Fibroblast of gingiva (primary cell): ENCODE data around the gene KLHL11.
"Not testable (repeated sequence)": the region's sequence is repeated elsewhere in the genome, so short reads cannot be mapped to it uniquely, and the experiment has no call there.

Experiments used
- DNase-seq: peaks from one replicate; pipeline ENCODE4 v3.0.0-alpha.2; 2011; ENCODE audit warnings: low read depth

Gene KLHL11

GRCh38 chr17:41836550-41837196 is 28.6 kb downstream of the KLHL11 start:
- no peak for DNase-seq

GRCh38 chr17:41835800-41836549 is 29.2 kb downstream of the KLHL11 start, which contains the start of gene NT5C3B:
Gene NT5C3B (minus strand): TSS chr17:41836232. CDS start chr17:41836193, 39 bp downstream.
- peak; percentile 39 for DNase-seq

- no peak for DNase-seq
These were observed 29.9 kb downstream of the KLHL11 start for GRCh38 chr17:41835214-41835799.

DNA sequence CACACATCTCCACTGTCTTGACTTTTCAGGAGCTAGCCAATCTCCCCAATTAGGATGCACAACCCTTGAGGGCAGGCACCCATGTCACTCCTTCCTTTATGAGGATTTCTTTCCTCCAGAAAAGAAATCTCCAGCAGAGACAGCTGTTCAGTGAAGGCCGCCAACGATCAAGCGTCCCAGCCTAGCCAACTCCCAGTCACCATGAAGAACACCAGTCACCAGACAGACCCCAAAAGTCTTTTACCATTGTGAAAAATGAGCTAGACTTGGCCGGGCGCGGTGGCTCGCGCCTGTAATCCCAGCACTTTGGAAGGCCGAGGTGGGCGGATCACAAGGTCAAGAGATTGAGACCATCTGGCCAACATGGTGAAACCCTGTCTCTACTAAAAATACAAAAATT is 35.3 kb downstream of the KLHL11 start:
- not testable (repeated sequence) for DNase-seq

- no peak for DNase-seq
These were observed 39.9 kb downstream of the KLHL11 start for GRCh38 chr17:41825175-41825845.

GRCh38 chr17:41824086-41824485 is 41.1 kb downstream of the KLHL11 start:
- DNase-seq: peak; percentile 64

- no peak for DNase-seq
These were observed 41.6 kb downstream of the KLHL11 start for GRCh38 chr17:41823580-41823979.

DNA sequence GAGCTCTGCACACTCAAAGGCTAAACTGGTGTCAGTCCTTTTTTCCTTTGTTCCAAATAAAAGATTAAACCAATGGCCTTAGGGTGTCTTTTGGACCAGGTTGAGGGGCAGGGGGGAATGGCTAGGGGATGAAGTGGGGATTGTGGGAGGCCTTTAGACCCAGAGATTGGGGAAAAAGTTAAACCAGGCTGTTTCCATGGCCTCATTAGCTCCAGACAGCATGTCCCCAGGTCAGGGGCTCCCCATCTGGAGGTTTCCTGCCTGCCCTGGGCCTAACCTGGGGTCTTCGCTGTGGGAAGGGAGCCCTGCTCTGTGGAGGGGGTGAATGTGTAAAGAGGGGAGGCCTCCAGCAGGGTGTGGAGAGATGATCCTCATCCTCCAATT is 42.1 kb downstream of the KLHL11 start:
- DNase-seq: no peak

- DNase-seq: no peak
These were observed 42.7 kb downstream of the KLHL11 start for GRCh38 chr17:41822216-41823140.

GRCh38 chr17:41821776-41822175 is 43.4 kb downstream of the KLHL11 start:
- DNase-seq: no peak

DNA sequence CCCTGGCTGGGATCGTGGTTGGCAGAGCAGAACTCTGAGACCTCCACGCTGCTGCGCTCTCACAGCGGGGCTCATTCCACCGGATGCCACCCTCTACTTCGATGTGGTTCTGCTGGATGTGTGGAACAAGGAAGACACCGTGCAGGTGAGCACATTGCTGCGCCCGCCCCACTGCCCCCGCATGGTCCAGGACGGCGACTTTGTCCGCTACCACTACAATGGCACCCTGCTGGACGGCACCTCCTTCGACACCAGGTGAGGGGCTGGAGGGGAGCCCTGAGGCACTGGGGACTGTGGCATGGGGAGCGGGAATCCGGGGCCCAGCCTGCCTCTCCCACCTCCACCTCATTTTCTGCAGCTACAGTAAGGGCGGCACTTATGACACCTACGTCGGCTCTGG is 47.2 kb downstream of the KLHL11 start:
- DNase-seq: no peak

DNA sequence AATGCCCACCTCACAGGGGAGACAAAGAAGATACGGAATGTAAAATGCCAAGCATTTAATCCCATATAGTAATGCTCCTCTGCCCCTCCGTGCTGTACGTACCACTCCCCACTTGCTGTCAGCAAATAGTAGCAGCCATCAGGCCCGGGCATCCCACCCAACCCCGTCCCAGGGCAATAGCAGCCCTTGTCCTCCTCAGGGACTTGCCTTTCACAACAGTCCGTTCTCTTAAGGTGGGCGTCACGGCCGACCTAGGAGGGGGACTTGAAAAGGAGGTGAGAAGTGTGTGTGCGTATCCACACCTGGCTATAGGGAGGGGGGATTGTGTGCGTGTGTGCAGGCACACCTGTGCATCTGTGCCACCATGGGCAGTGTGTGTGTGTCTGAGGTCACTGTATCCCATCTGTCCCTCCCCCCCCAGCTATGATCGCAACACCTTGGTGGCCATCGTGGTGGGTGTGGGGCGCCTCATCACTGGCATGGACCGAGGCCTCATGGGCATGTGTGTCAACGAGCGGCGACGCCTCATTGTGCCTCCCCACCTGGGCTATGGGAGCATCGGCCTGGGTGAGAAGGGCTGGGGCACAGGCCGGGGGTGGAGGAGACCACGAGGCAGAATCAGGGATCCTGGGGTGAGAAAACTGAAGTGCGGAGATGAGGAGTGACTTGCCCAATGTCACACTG is 48.4 kb downstream of the KLHL11 start:
- DNase-seq: no peak

DNA sequence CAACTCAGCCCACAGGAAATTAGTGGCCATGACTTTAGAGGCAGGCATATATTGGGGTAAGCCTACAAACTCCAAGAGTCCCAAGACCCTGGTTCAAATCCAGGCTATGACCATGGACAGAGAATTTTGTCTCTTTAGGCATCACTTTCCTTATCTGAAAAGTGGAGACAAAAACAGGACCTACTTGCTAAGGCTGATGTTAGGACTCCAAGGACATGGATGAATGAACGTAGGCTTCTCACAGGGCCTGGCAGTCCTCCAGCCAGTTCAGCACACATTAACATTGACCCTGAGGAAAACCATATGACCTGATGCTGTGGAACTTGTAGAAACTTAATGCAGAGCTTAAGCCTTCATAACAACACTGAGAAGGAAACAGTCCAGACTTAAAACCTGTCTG is 51.0 kb downstream of the KLHL11 start:
- peak; percentile 64 for DNase-seq

GRCh38 chr17:41813699-41814124 is 51.5 kb downstream of the KLHL11 start:
- no peak for DNase-seq

GRCh38 chr17:41813152-41813680 is 52.0 kb downstream of the KLHL11 start:
- no peak for DNase-seq

DNA sequence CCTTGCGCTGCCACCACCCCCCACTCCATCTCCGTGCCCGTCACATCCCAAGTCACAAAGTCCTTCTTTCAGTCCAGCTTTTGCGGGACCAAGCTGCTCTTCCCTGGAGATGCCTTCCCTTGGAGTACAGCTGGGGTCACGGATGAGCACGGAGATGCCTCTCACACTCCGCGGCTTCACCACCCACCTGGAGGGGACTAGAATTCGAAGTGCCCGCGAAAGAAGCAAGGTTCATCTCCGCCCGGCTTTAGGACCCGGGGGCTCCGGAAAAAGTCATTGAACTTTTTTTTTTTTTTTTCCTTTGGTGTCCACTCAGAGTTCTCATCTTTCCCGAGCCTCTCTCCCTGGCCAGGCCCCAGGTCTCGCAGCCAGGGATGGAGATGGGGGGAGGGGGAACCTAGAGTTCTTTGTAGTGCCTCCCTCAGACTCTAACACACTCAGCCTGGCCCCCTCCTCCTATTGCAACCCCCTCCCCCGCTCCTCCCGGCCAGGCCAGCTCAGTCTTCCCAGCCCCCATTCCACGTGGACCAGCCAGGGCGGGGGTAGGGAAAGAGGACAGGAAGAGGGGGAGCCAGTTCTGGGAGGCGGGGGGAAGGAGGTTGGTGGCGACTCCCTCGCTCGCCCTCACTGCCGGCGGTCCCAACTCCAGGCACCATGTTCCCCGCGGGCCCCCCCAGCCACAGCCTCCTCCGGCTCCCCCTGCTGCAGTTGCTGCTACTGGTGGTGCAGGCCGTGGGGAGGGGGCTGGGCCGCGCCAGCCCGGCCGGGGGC is 52.7 kb downstream of the KLHL11 start, which contains the start of gene FKBP10:
Gene FKBP10, plus strand, starts transcription at position 624 of the 771 bp plus-strand sequence. Its CDS starts 31 bp downstream, at position 655.
- peak; percentile 80 for DNase-seq

DNA sequence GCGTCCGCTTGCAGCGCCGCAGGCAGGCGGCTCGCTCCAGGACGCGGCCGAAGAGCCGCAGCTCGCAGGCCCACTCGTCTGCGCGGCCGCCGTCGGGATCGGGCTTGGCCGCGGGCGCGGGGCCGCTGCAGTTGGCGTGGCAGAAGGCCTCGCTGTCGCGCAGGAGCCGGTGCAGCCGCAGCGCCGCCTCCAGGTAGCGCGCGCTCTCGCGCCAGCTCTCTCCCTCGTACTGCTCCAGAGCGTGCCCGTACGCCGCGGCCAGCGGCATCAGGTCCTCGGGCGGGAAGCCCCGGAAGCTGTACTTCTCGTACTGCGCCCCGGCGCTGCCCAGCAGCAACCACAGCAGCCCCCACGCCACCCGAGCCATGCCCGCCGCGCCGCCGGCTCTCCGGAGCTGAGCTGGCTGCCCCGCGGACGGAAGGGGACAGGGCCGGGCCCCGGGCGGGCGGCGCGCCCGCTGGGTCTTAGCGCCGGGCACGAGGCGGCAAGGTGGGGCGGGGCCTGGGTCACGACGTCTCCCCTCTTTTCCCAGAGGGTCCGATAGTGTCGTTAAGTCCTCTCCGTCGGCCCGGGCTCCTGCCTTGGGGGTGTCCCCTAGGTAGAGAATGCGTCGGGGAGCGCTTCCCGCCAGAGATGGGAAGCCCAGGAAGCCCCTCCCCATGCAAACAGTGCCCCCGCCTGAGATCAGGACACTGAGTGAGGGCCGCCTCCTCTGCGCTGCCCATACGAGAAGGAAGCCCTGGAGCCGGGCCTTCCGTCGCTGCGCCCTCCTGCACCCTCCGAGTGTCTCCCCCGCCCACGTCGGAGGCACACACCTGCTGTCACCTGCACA is 53.5 kb downstream of the KLHL11 start, which contains the start of gene P3H4:
Gene P3H4, minus strand, starts transcription at position 401 of the 832 bp plus-strand sequence. Its CDS starts 34 bp downstream, at position 367.
- peak; percentile 78 for DNase-seq
